Smooth muscle cell of the brain vasculature (primary cell): Measurements from ENCODE around the gene EPB41L5.

Source experiments
- DNase-seq: peaks from one replicate; pipeline ENCODE4 v3.0.0-alpha.2; 2012; ENCODE audit warnings: low read depth, low spot score

EPB41L5 gene

GRCh38 chr2:120224735-120225548 lies 212.1 kb downstream of the EPB41L5 start:
- DNase-seq, result no peak

GRCh38 chr2:120225549-120226065 lies 212.7 kb downstream of the EPB41L5 start:
- no peak for DNase-seq

GRCh38 chr2:120226316-120226715 lies 213.4 kb downstream of the EPB41L5 start:
- no peak for DNase-seq

- no peak for DNase-seq
These were observed 214.5 kb downstream of the EPB41L5 start for GRCh38 chr2:120227111-120227991.

GRCh38 chr2:120228503-120228902 lies 215.6 kb downstream of the EPB41L5 start:
- DNase-seq, result no peak
